ENCODE data around the gene STXBP3.

DNA sequence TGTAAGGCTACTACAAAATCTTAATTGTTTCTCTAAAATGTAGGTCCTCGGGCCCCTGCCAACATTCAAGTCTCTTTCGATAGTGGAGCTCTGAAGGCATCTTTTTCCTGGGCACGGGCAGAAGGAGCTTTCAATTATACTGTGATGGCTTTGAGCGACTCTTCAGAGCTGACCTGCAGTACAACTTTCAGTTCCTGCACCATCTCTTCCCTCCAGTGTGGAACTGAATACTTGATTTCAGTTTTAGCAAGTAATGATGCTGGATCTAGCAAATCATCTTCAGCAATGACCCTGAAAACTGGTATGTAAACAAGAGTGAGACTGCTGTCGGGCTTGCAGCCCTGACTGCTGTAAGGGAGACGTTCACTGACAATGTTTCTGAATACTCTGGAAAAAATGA, 24.2 kb upstream of the STXBP3 start:
- TF ChIP-seq TAF1 (IDR thresholded peaks at IDR 0.05; ENCODE audit: borderline replicate concordance, low read depth, low read length) (no peak), POLR2AphosphoS5 (IDR thresholded peaks at IDR 0.05; ENCODE audit: low read depth, low read length) (no peak), RAD21 (IDR thresholded peaks at IDR 0.05; ENCODE audit: low read length) (no peak), CHD2 (IDR thresholded peaks at IDR 0.05; ENCODE audit: low read length, partially characterized antibody) (no peak), EZH2phosphoT487 (IDR thresholded peaks at IDR 0.05; ENCODE audit: borderline replicate concordance, low read depth) (no peak), EP300 (IDR thresholded peaks at IDR 0.05; ENCODE audit: borderline replicate concordance in 1 of 2, low read depth in 1 of 2, low read length in 1 of 2) (no peak), FOXM1 (IDR thresholded peaks at IDR 0.05; ENCODE audit: low read depth) (no peak), RFX5 (IDR thresholded peaks at IDR 0.05; ENCODE audit: low read length) (no peak), TEAD4 (IDR thresholded peaks at IDR 0.05; ENCODE audit: borderline replicate concordance, insufficient read depth) (no peak)
- TF ChIP-seq, protein P1, sequence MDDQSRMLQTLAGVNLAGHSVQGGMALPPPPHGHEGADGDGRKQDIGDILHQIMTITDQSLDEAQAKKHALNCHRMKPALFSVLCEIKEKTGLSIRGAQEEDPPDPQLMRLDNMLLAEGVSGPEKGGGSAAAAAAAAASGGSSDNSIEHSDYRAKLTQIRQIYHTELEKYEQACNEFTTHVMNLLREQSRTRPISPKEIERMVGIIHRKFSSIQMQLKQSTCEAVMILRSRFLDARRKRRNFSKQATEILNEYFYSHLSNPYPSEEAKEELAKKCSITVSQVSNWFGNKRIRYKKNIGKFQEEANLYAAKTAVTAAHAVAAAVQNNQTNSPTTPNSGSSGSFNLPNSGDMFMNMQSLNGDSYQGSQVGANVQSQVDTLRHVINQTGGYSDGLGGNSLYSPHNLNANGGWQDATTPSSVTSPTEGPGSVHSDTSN (IDR thresholded peaks at IDR 0.05), result no peak
- TF ChIP-seq, protein P2, sequence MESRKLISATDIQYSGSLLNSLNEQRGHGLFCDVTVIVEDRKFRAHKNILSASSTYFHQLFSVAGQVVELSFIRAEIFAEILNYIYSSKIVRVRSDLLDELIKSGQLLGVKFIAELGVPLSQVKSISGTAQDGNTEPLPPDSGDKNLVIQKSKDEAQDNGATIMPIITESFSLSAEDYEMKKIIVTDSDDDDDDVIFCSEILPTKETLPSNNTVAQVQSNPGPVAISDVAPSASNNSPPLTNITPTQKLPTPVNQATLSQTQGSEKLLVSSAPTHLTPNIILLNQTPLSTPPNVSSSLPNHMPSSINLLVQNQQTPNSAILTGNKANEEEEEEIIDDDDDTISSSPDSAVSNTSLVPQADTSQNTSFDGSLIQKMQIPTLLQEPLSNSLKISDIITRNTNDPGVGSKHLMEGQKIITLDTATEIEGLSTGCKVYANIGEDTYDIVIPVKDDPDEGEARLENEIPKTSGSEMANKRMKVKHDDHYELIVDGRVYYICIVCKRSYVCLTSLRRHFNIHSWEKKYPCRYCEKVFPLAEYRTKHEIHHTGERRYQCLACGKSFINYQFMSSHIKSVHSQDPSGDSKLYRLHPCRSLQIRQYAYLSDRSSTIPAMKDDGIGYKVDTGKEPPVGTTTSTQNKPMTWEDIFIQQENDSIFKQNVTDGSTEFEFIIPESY (IDR thresholded peaks at IDR 0.05; ENCODE audit: borderline replicate concordance, low read depth), result no peak
- TF ChIP-seq, protein P3, sequence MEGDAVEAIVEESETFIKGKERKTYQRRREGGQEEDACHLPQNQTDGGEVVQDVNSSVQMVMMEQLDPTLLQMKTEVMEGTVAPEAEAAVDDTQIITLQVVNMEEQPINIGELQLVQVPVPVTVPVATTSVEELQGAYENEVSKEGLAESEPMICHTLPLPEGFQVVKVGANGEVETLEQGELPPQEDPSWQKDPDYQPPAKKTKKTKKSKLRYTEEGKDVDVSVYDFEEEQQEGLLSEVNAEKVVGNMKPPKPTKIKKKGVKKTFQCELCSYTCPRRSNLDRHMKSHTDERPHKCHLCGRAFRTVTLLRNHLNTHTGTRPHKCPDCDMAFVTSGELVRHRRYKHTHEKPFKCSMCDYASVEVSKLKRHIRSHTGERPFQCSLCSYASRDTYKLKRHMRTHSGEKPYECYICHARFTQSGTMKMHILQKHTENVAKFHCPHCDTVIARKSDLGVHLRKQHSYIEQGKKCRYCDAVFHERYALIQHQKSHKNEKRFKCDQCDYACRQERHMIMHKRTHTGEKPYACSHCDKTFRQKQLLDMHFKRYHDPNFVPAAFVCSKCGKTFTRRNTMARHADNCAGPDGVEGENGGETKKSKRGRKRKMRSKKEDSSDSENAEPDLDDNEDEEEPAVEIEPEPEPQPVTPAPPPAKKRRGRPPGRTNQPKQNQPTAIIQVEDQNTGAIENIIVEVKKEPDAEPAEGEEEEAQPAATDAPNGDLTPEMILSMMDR (IDR thresholded peaks at IDR 0.05), result no peak
- TF ChIP-seq, protein P4, sequence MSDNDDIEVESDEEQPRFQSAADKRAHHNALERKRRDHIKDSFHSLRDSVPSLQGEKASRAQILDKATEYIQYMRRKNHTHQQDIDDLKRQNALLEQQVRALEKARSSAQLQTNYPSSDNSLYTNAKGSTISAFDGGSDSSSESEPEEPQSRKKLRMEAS (IDR thresholded peaks at IDR 0.05; ENCODE audit: low read depth), result no peak
- TF ChIP-seq, protein P5, sequence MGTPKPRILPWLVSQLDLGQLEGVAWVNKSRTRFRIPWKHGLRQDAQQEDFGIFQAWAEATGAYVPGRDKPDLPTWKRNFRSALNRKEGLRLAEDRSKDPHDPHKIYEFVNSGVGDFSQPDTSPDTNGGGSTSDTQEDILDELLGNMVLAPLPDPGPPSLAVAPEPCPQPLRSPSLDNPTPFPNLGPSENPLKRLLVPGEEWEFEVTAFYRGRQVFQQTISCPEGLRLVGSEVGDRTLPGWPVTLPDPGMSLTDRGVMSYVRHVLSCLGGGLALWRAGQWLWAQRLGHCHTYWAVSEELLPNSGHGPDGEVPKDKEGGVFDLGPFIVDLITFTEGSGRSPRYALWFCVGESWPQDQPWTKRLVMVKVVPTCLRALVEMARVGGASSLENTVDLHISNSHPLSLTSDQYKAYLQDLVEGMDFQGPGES (IDR thresholded peaks at IDR 0.05; ENCODE audit: low read depth, low read length), result no peak
